ENCODE measurements around the gene CLDN2. TPM values are rescaled to one million over a fixed set of nuclear protein-coding genes. Genes with fewer than 3 reads are reported as not detected.

CLDN2 gene
- total and polyA plus RNA-seq, 2 of the 13 experiments (the other 11 are each of a cell fraction or from before 2014, with no cell fraction given) = 1.3 to 1.5 TPM

GRCh38 chrX:106898462-106898861 is 21.7 kb upstream of the CLDN2 start (continued):
- TF ChIP-seq PATZ1 (CRISPR knock-in tag; IDR thresholded peaks at IDR 0.05) = no peak
- TF ChIP-seq CHD4 (IDR thresholded peaks at IDR 0.05; ENCODE audit: borderline replicate concordance, low read length) = peak; percentile 88; the same call in 1 of the 2 replicates
- no peak for TF ChIP-seq MYNN (CRISPR knock-in tag; IDR thresholded peaks at IDR 0.05; ENCODE audit: low read depth)
- no peak for TF ChIP-seq CCDC6 (CRISPR knock-in tag; IDR thresholded peaks at IDR 0.05)
- TF ChIP-seq MIXL1 (CRISPR knock-in tag; IDR thresholded peaks at IDR 0.05) = peak; percentile 69; the same call in 1 of the 2 replicates
- TF ChIP-seq ETV5 (CRISPR knock-in tag; IDR thresholded peaks at IDR 0.05; ENCODE audit: borderline replicate concordance) = no peak
- peak; percentile 91 for TF ChIP-seq PPARG (CRISPR knock-in tag; conservative IDR thresholded peaks at IDR 0.05)
- no peak for TF ChIP-seq CCAR2 (optimal IDR thresholded peaks at IDR 0.05; ENCODE audit: low read depth, low read length)
- no peak for TF ChIP-seq ZNF354B (CRISPR knock-in tag; IDR thresholded peaks at IDR 0.05)
- no peak for TF ChIP-seq KMT2B (CRISPR knock-in tag; IDR thresholded peaks at IDR 0.05)
- no peak for TF ChIP-seq SP1 (IDR thresholded peaks at IDR 0.05)
- TF ChIP-seq SP1 (CRISPR knock-in tag; IDR thresholded peaks at IDR 0.05) = no peak
- TF ChIP-seq SIX4 (CRISPR knock-in tag; IDR thresholded peaks at IDR 0.05) = no peak
- TF ChIP-seq HOMEZ (CRISPR knock-in tag; IDR thresholded peaks at IDR 0.05; ENCODE audit: low read depth) = no peak
- peak; percentile 57 for TF ChIP-seq NR2F6 (IDR thresholded peaks at IDR 0.05)
- TF ChIP-seq NR2F6 (CRISPR knock-in tag; IDR thresholded peaks at IDR 0.05) = no peak
- no peak for TF ChIP-seq ZNF703 (CRISPR knock-in tag; IDR thresholded peaks at IDR 0.05; ENCODE audit: borderline replicate concordance)

Data from HepG2 (cell line).